Activated CD8-positive, alpha-beta memory T cell treated with anti-CD3 and anti-CD28 coated beads for 36 hours (primary cell): ENCODE results near the gene SASS6. TPM values are rescaled to one million over a fixed set of nuclear protein-coding genes. Genes with fewer than 3 reads are reported as not detected.
"Not testable (repeated sequence)": the region's sequence is repeated elsewhere in the genome, so short reads cannot be mapped to it uniquely, and the experiment has no call there.

Experiments
- CTCF ChIA-PET: fragments of 350-600 bp; sonication (Branson Sonifier 250); formaldehyde crosslinking; loops from one replicate; lab custom pipeline; 2021; ENCODE audit warnings: antibody characterized with exemption; lab: Charles Lee
- POLR2A ChIA-PET: fragments of 350-600 bp; sonication (Branson Sonifier 250); formaldehyde crosslinking; loops from one replicate; lab custom pipeline; 2021; ENCODE audit warnings: antibody characterized with exemption; lab: Charles Lee
- total RNA-seq, 2 experiments: library from RNA; stranded (reverse); gene quantifications; one replicate each; pipeline ENCODE4 v1.2.3, GENCODE V29; 2021

The SASS6 gene
- total RNA-seq, 2 experiments from 2014 or later = 13.5 to 14.4 TPM

DNA sequence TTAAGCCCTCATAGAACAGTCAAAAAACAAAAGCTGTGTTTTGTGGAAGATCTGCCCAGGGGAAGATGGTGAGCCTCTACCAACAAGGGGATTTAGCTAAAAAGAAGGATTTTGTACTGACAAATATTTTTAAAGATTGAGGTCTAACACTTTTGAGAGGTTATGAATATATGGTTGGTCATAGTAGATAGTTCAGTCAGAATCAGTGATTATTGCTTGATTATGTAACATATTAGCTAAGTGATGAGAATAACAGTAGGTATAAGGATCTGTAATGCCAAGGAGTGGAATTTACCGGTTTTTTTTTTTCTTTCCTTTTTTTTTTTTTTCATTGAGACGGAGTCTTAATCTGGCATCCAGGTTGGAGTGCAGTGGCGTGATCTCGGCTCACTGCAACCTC lies 79.0 kb downstream of the SASS6 start:
- POLR2A ChIA-PET = no interaction called here
- CTCF ChIA-PET = no interaction called here

DNA sequence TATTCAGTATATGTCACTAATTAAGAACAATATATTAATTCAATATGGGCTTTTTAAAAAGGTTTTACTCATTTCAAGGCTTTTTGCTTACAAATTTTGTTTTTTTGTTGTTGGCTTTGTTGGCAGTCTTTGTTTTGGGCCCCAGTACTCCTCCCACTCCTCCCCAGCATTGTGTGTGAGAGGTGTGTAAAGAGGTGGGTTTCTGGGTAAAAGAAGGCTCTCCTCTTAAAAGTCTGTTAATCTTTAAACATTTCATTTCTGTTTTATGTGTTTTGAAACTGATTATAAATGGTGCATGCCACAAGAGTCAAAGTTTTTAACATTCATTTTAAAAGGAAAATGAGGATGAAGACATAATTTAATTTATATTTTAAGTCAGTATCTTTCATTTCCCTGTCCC lies 79.6 kb downstream of the SASS6 start:
- ChIA-PET POLR2A (no interaction called here), CTCF (no interaction called here)

DNA sequence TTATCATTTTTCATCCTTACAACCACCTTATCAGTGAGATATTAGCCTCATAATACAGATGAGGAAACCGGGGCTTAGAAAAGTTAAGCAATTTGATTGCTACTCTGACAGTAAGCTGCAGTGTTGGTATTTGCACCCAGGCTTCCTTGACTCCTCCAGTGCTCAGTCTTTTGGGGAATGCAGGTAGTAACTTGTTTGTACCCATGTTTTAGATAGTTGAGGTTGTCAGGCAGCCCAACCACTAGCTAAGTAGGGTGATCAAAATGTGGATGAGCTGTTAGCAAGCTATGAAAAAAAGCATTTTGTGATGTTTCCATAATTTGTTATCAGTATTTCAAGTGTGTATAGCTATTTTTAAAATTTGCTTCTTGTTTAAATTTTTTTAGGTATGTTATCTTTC lies 80.8 kb downstream of the SASS6 start:
- ChIA-PET POLR2A (no interaction called here), CTCF (interaction anchor here (1.6 kb wide), 1 partner anchor 23 kb away, joined by 4 read pairs; no protein-coding TSS in a partner anchor)

DNA sequence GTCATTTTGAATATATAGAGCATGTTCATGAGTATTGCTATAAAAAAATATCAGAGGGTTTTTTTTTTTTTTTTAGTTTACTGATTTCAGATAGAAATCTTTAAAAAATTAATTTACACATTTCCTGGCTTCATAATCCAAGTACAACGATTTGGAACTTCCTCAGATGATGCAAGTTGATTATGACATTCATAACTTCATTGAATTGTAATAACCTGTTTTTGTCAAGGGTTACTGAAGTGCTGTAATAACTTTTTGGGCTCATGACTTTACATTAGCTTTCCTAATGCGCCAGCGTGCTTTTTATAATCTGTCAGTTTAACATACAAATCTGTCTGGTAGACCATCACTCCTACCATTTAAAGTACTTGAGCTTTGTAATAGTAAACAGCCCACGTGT lies 81.3 kb downstream of the SASS6 start:
- CTCF ChIA-PET = interaction anchor here (1.6 kb wide), 1 partner anchor 23 kb away, joined by 4 read pairs; no protein-coding TSS in a partner anchor
- POLR2A ChIA-PET = no interaction called here

DNA sequence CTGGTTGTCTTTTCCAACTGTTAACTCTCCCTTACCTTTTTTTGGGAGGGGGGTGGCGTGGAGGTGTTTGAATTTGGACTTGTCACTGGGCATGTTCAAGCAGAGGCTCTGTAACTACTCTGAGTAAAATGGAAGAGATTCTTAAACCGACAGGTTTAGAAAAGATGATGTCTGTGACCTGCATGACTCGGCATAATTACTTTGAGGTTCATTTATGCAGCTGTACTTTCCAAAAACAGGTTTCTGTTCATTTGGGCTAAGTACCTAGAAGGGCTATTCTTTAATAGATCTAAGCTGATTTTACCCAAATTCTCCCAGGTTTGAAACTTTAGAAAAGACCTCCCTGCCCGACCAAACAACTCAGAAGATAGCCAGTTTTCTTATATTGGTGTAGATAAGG lies 82.6 kb downstream of the SASS6 start:
- ChIA-PET CTCF (interaction anchor here (1.0 kb wide), 1 partner anchor 11 kb away, joined by 3 read pairs; no protein-coding TSS in a partner anchor), POLR2A (interaction anchor here (0.5 to 1.4 kb wide), 2 partner anchors 12 to 23 kb away, joined by 3 read pairs; a partner anchor contains a TSS)

DNA sequence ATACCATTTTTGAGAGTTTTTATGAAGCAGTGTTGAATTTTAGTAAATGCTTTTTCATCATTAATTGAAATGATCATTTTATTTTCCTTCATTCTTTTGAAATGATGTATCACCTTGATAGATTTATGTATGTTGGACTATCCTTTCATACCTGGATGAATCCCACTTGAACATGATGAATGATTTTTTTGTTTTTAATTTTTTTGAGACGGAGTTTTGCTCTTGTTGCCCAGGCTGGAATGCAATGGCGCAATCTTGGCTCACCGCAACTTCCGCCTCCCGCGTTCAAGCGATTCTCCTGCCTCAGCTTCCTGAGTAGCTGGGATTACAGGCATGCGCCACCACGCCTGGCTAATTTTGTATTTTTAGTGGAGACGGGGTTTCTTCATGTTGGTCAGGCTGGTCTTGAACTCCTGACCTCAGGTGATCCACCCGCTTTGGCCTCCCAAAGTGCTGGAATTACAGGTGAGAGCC lies 85.5 kb downstream of the SASS6 start:
- POLR2A ChIA-PET = interaction anchor here (1.4 kb wide), 1 partner anchor 77 kb away, joined by 4 read pairs; the partner anchor contains the start of gene SLC35A3
- CTCF ChIA-PET = not testable (repeated sequence)

DNA sequence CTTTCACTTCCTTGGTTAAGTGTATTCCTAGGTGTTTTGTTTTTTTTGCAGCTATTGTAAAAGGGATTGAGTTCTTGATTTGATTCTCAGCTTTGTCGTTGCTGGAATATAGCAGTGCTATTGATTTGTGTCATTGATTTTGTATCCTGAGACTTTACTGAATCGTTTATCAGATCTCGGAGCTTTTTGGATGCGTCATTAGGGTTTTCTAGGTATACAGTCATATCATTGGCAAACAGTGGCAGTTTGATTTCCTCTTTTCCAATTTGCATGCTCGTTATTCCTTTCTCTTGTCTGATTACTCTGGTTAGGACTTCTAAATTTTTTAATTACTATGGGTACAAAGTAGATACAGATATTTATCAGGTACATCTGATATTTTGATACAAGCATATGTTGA lies 87.5 kb downstream of the SASS6 start:
- CTCF ChIA-PET = no interaction called here
- POLR2A ChIA-PET = no interaction called here

GRCh38 chr1:100039591-100039990 lies 93.1 kb downstream of the SASS6 start:
- ChIA-PET CTCF (interaction anchor here (1.1 to 1.7 kb wide), 2 partner anchors 10 to 11 kb away, joined by 3 to 4 read pairs; no protein-coding TSS in a partner anchor), POLR2A (no interaction called here)

GRCh38 chr1:100038660-100039287 lies 94.0 kb downstream of the SASS6 start:
- ChIA-PET POLR2A (interaction anchor here (1.1 to 1.5 kb wide), 6 partner anchors 10 to 211 kb away, joined by 3 to 14 read pairs (median 6); partner anchors contain the start of genes AGL, DBT, SASS6 and SLC35A3), CTCF (interaction anchor here (1.1 to 1.7 kb wide), 2 partner anchors 10 to 11 kb away, joined by 3 to 4 read pairs; no protein-coding TSS in a partner anchor)

DNA sequence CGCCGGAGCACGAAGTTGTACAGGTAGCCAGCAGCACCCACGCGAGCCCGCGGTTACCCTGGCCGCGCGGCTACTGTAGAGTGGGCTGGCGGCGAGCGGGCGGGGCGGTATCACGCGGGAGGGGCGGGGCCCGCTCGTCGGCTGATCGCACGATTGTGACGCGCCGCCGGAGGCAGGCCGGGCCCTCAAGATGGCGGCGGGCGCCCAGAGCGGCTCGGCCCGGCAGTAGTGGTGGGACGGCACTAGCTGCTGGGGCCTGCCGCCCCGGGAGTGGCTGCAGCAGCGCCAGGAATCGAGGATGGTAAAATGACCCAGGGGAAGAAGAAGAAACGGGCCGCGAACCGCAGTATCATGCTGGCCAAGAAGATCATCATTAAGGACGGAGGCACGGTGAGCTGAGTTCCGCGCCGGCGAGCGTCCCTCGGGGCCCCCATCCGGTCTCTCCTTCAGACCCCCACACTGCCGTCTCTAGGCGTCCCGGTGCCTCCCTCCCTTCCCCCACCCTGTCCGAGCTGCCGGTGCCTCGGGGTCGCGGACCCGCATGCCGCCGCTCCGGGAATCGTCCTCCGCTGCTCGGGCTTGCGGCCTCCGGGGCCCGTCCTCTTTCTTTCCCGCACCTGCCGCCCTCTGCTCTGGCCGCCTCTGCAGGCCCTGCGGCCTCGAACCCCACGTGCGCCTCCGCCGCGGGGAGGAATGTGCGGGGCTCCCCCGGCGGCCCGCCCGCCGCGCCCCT lies 94.6 kb downstream of the SASS6 start:
- ChIA-PET CTCF (no interaction called here), POLR2A (interaction anchor here (0.5 to 1.6 kb wide), 12 partner anchors 10 to 419 kb away, joined by 3 to 14 read pairs (median 6); partner anchors contain the start of genes AGL, DBT, RTCA and SASS6)

DNA sequence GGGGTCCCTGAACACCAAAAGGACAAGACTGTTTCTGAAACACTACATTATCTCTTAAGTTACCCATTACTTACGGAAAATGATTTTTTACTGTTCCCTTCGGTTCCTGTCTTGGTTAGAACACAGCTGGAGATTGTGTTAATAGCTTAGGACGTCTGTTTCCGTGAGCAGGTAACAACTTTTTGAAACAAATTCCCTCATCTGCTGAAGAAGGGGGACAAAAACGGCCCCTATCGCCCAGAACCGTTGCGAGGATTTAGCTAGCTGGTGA lies 95.1 kb downstream of the SASS6 start:
- ChIA-PET CTCF (interaction anchor here (0.8 kb wide), 1 partner anchor 227 kb away, joined by 3 read pairs; no protein-coding TSS in a partner anchor), POLR2A (interaction anchor here (0.5 to 1.6 kb wide), 12 partner anchors 9 to 419 kb away, joined by 3 to 14 read pairs (median 6); partner anchors contain the start of genes AGL, DBT, RTCA and SASS6)

- POLR2A ChIA-PET = interaction anchor here (0.6 to 1.6 kb wide), 7 partner anchors 8 to 229 kb away, joined by 4 to 14 read pairs (median 7); partner anchors contain the start of genes AGL, DBT, RTCA and SASS6
- CTCF ChIA-PET = interaction anchor here (0.8 kb wide), 1 partner anchor 227 kb away, joined by 3 read pairs; no protein-coding TSS in a partner anchor
Observed at GRCh38 chr1:100036718-100037655, 95.7 kb downstream of the SASS6 start.

DNA sequence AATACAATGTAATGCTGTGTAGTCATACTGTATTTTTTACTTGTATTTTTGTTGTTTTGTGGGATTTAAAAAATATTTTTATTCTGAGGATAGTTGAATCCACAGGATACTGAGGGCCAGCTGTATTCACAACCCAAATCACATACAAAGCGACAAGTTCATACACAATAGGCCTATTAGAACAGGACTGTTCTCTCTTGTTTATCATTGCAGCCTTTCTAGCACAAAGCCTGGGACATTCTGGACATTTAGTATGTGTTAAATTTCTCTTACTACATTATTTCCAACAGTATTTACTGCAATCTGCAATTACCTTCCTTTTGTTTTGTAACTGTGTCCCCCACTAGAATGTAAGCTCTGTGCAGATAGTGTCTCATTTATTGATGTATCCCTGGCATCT lies 97.5 kb downstream of the SASS6 start:
- ChIA-PET CTCF (no interaction called here), POLR2A (no interaction called here)

- POLR2A ChIA-PET = no interaction called here
- CTCF ChIA-PET = no interaction called here
Observed at GRCh38 chr1:100034470-100034869, 98.3 kb downstream of the SASS6 start.

Other genes starting within 250 kb of the SASS6 start
- gene SLC35A3, start 162.9 kb downstream of the SASS6 start, total RNA-seq = 10 to 100 TPM; 17.9 to 18.5 TPM
- 10 to 100 TPM; 23.3 to 24.0 TPM for gene TRMT13, start 233 bp upstream of the SASS6 start, total RNA-seq
- gene LRRC39, start 45.3 kb upstream of the SASS6 start, total RNA-seq = under 1 TPM; 0.34 to 0.52 TPM
- 10 to 100 TPM; 12.1 to 13.4 TPM for gene DBT, start 116.9 kb upstream of the SASS6 start, total RNA-seq
- 10 to 100 TPM; 62.5 to 63.5 TPM for gene RTCA, start 133.3 kb upstream of the SASS6 start, total RNA-seq
- 10 to 100 TPM; 16.0 to 18.4 TPM for gene CDC14A, start 219.6 kb upstream of the SASS6 start, total RNA-seq